SK-N-SH treated with all-trans-retinoic acid at 6 μM for 48 hours (cell line): Measurements from ENCODE around the gene HBG2.

Source experiments
- ARNTL ChIP-seq: fragments of 450-650 bp; formaldehyde crosslinking; IDR thresholded peaks from 2 replicates; pipeline ENCODE4 v1.5.0; 2020; ENCODE audit warnings: low read depth, mild to moderate bottlenecking, moderate library complexity, borderline replicate concordance
- BACH2 ChIP-seq: fragments of 250-450 bp; sonication (Bioruptor Pico); IDR thresholded peaks from 2 replicates; pipeline ENCODE4 v1.9.0; 2021; ENCODE audit warnings: mild to moderate bottlenecking, borderline replicate concordance
- CSDC2 ChIP-seq: fragments of 250-450 bp; sonication (Bioruptor Pico); IDR thresholded peaks from 2 replicates; pipeline ENCODE4 v1.5.0; 2020; ENCODE audit warnings: mild to moderate bottlenecking, moderate library complexity
- RARB ChIP-seq: fragments of 250-450 bp; sonication (Bioruptor Pico); IDR thresholded peaks from 2 replicates; pipeline ENCODE4 v1.8.0; 2021; ENCODE audit warnings: mild to moderate bottlenecking, moderate library complexity
- TCF4 ChIP-seq: fragments of 250-450 bp; sonication (Bioruptor Pico); IDR thresholded peaks from 2 replicates; pipeline ENCODE4 v1.8.0; 2021; ENCODE audit warnings: mild to moderate bottlenecking, moderate library complexity, borderline replicate concordance
- TOX ChIP-seq: fragments of 250-450 bp; sonication (Bioruptor Pico); IDR thresholded peaks from 2 replicates; pipeline ENCODE4 v1.8.0; 2021; ENCODE audit warnings: mild to moderate bottlenecking, moderate library complexity, borderline replicate concordance
- ZC3H10 ChIP-seq: fragments of 250-450 bp; sonication (Bioruptor Pico); IDR thresholded peaks from 2 replicates; pipeline ENCODE4 v1.5.1; 2021; ENCODE audit warnings: mild to moderate bottlenecking, moderate library complexity
- ZFP3 ChIP-seq: fragments of 250-450 bp; sonication (Bioruptor Pico); IDR thresholded peaks from 2 replicates; pipeline ENCODE4 v1.5.0; 2020; ENCODE audit warnings: mild to moderate bottlenecking, moderate library complexity
- ZFP30 ChIP-seq: fragments of 450-650 bp; formaldehyde crosslinking; IDR thresholded peaks from 2 replicates; pipeline ENCODE4 v1.5.0; 2022; ENCODE audit warnings: mild to moderate bottlenecking, moderate library complexity
- ZNF565 ChIP-seq: fragments of 450-650 bp; formaldehyde crosslinking; conservative IDR thresholded peaks from 2 replicates; pipeline ENCODE4 v1.5.0; 2020; ENCODE audit warnings: low read depth, mild to moderate bottlenecking, moderate library complexity
- TF ChIP-seq, protein P1 (sequence below): fragments of 250-450 bp; sonication (Bioruptor Pico); IDR thresholded peaks from 2 replicates; pipeline ENCODE4 v1.5.0; 2020; ENCODE audit warnings: mild to moderate bottlenecking, moderate library complexity
- TF ChIP-seq, protein P2 (sequence below): fragments of 250-450 bp; sonication (Bioruptor Pico); IDR thresholded peaks from 2 replicates; pipeline ENCODE4 v1.8.0; 2020; ENCODE audit warnings: mild to moderate bottlenecking, moderate library complexity, borderline replicate concordance
- TF ChIP-seq, protein P3 (sequence below): fragments of 250-450 bp; sonication (Bioruptor Pico); IDR thresholded peaks from 2 replicates; pipeline ENCODE4 v1.5.1; 2020; ENCODE audit warnings: low read depth, mild to moderate bottlenecking, moderate library complexity
- TF ChIP-seq, protein P4 (sequence below): fragments of 250-450 bp; sonication (Bioruptor Pico); IDR thresholded peaks from 2 replicates; pipeline ENCODE4 v1.5.1; 2021; ENCODE audit warnings: mild to moderate bottlenecking, moderate library complexity

DNA sequence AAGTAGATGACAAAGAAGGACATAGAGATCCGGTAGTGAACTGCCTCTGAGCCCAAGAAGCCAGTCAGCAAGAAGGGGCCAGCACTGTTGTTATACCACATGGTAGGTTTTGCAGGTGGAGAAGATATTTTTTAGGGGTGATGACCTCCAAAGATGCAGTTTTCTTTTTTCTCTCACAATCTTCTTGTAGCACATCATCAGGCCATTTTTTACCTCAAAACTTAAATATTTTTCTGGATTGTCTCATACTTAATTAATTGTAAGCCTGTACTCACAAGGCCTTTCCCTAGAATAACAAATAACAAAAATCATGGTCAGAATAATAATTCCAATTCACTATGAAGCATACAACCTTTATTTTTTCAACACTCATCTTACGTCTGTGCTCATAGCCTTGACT is 47.3 kb upstream of the HBG2 start, which contains the start of gene OR51B4:
- TF ChIP-seq, protein P1, sequence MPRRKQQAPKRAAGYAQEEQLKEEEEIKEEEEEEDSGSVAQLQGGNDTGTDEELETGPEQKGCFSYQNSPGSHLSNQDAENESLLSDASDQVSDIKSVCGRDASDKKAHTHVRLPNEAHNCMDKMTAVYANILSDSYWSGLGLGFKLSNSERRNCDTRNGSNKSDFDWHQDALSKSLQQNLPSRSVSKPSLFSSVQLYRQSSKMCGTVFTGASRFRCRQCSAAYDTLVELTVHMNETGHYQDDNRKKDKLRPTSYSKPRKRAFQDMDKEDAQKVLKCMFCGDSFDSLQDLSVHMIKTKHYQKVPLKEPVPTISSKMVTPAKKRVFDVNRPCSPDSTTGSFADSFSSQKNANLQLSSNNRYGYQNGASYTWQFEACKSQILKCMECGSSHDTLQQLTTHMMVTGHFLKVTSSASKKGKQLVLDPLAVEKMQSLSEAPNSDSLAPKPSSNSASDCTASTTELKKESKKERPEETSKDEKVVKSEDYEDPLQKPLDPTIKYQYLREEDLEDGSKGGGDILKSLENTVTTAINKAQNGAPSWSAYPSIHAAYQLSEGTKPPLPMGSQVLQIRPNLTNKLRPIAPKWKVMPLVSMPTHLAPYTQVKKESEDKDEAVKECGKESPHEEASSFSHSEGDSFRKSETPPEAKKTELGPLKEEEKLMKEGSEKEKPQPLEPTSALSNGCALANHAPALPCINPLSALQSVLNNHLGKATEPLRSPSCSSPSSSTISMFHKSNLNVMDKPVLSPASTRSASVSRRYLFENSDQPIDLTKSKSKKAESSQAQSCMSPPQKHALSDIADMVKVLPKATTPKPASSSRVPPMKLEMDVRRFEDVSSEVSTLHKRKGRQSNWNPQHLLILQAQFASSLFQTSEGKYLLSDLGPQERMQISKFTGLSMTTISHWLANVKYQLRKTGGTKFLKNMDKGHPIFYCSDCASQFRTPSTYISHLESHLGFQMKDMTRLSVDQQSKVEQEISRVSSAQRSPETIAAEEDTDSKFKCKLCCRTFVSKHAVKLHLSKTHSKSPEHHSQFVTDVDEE = no peak
- TF ChIP-seq, protein P2, sequence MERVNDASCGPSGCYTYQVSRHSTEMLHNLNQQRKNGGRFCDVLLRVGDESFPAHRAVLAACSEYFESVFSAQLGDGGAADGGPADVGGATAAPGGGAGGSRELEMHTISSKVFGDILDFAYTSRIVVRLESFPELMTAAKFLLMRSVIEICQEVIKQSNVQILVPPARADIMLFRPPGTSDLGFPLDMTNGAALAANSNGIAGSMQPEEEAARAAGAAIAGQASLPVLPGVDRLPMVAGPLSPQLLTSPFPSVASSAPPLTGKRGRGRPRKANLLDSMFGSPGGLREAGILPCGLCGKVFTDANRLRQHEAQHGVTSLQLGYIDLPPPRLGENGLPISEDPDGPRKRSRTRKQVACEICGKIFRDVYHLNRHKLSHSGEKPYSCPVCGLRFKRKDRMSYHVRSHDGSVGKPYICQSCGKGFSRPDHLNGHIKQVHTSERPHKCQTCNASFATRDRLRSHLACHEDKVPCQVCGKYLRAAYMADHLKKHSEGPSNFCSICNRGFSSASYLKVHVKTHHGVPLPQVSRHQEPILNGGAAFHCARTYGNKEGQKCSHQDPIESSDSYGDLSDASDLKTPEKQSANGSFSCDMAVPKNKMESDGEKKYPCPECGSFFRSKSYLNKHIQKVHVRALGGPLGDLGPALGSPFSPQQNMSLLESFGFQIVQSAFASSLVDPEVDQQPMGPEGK = no peak
- TF ChIP-seq ZNF565 (CRISPR knock-in tag) (no peak), ARNTL (CRISPR knock-in tag) (no peak), ZFP3 (CRISPR knock-in tag) (no peak), RARB (no peak), ZFP30 (CRISPR knock-in tag) (no peak), TOX (no peak), CSDC2 (CRISPR knock-in tag) (no peak), TCF4 (no peak), BACH2 (CRISPR knock-in tag) (no peak), ZC3H10 (no peak)
- TF ChIP-seq, protein P3, sequence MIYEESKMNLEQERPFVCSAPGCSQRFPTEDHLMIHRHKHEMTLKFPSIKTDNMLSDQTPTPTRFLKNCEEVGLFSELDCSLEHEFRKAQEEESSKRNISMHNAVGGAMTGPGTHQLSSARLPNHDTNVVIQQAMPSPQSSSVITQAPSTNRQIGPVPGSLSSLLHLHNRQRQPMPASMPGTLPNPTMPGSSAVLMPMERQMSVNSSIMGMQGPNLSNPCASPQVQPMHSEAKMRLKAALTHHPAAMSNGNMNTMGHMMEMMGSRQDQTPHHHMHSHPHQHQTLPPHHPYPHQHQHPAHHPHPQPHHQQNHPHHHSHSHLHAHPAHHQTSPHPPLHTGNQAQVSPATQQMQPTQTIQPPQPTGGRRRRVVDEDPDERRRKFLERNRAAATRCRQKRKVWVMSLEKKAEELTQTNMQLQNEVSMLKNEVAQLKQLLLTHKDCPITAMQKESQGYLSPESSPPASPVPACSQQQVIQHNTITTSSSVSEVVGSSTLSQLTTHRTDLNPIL (CRISPR knock-in tag) = no peak
- TF ChIP-seq, protein P4, sequence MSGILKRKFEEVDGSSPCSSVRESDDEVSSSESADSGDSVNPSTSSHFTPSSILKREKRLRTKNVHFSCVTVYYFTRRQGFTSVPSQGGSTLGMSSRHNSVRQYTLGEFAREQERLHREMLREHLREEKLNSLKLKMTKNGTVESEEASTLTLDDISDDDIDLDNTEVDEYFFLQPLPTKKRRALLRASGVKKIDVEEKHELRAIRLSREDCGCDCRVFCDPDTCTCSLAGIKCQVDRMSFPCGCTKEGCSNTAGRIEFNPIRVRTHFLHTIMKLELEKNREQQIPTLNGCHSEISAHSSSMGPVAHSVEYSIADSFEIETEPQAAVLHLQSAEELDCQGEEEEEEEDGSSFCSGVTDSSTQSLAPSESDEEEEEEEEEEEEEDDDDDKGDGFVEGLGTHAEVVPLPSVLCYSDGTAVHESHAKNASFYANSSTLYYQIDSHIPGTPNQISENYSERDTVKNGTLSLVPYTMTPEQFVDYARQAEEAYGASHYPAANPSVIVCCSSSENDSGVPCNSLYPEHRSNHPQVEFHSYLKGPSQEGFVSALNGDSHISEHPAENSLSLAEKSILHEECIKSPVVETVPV (CRISPR knock-in tag) = no peak
